OCI-M1 (cell line): Measurements from ENCODE around the gene LPP.

ENCODE experiments used
- DNase-seq: peaks from one replicate; lab custom pipeline; 2025; lab: John Stamatoyannopoulos, UW

The LPP gene

GRCh38 chr3:188331166-188331565 lies 177.2 kb downstream of the LPP start:
- no peak for DNase-seq

GRCh38 chr3:188332085-188332484 lies 178.1 kb downstream of the LPP start:
- DNase-seq, result no peak

- DNase-seq, result no peak
Measured at GRCh38 chr3:188335656-188336055, 181.7 kb downstream of the LPP start.

GRCh38 chr3:188336178-188336577 lies 182.2 kb downstream of the LPP start:
- DNase-seq, result no peak

- no peak for DNase-seq
Measured at GRCh38 chr3:188337232-188337631, 183.3 kb downstream of the LPP start.

- DNase-seq, result no peak
Measured at GRCh38 chr3:188338086-188338485, 184.1 kb downstream of the LPP start.

GRCh38 chr3:188339410-188340295 lies 185.7 kb downstream of the LPP start:
- DNase-seq, result no peak

- DNase-seq, result no peak
Measured at GRCh38 chr3:188341501-188341900, 187.5 kb downstream of the LPP start.

GRCh38 chr3:188342991-188343732 lies 189.2 kb downstream of the LPP start:
- no peak for DNase-seq

GRCh38 chr3:188343894-188344293 lies 189.9 kb downstream of the LPP start:
- no peak for DNase-seq

- DNase-seq, result no peak
Measured at GRCh38 chr3:188345223-188345622, 191.3 kb downstream of the LPP start.

- DNase-seq, result no peak
Measured at GRCh38 chr3:188348435-188349244, 194.7 kb downstream of the LPP start.

- no peak for DNase-seq
Measured at GRCh38 chr3:188349351-188349901, 195.5 kb downstream of the LPP start.

GRCh38 chr3:188349933-188350332 lies 196.0 kb downstream of the LPP start:
- no peak for DNase-seq

- no peak for DNase-seq
Measured at GRCh38 chr3:188350961-188351360, 197.0 kb downstream of the LPP start.

- peak; percentile 1 for DNase-seq
Measured at GRCh38 chr3:188351648-188352047, 197.7 kb downstream of the LPP start.

GRCh38 chr3:188352196-188352927 lies 198.4 kb downstream of the LPP start:
- no peak for DNase-seq

- no peak for DNase-seq
Measured at GRCh38 chr3:188353426-188353825, 199.5 kb downstream of the LPP start.

- DNase-seq, result no peak
Measured at GRCh38 chr3:188358787-188359493, 205.0 kb downstream of the LPP start.

- no peak for DNase-seq
Measured at GRCh38 chr3:188360364-188360881, 206.5 kb downstream of the LPP start.
